GM23248 (cell line): ENCODE data around the gene ZFP57. TPM values are rescaled to one million over a fixed set of nuclear protein-coding genes. Genes with fewer than 3 reads are reported as not detected.

Experiments
- DNase-seq: peaks from one replicate; pipeline ENCODE4 v3.0.0-alpha.2; 2015
- H2AFZ ChIP-seq: fragments of 200-600 bp; sonication (generic); 2 replicates; pipeline ENCODE4 v1.6.1; 2016; ENCODE audit warnings: antibody characterized with exemption
- H3F3A ChIP-seq: fragments of 200-600 bp; sonication (generic); 2 replicates; pipeline ENCODE4 v1.6.1; 2016; ENCODE audit warnings: mild to moderate bottlenecking, antibody characterized with exemption, mixed run types; ENCODE audit not compliant: insufficient read depth
- H3K27ac ChIP-seq: fragments of 200-600 bp; sonication (generic); 2 replicates; pipeline ENCODE4 v1.5.1; 2016; ENCODE audit warnings: mild to moderate bottlenecking
- H3K27me3 ChIP-seq: fragments of 200-600 bp; sonication (generic); replicated peaks from 2 replicates; pipeline ENCODE4 v1.6.1; 2016; ENCODE audit warnings: mild to moderate bottlenecking; ENCODE audit not compliant: insufficient read depth
- H3K36me3 ChIP-seq: fragments of 200-600 bp; sonication (generic); 2 replicates; pipeline ENCODE4 v1.6.1; 2016; ENCODE audit warnings: low read depth, mild to moderate bottlenecking
- H3K4me1 ChIP-seq: fragments of 200-600 bp; sonication (generic); 2 replicates; pipeline ENCODE4 v1.6.1; 2016; ENCODE audit warnings: mild to moderate bottlenecking; ENCODE audit not compliant: insufficient read depth
- H3K4me2 ChIP-seq: fragments of 200-600 bp; sonication (generic); one replicate; pipeline ENCODE4 v1.6.1; 2016; ENCODE audit warnings: mild to moderate bottlenecking; ENCODE audit not compliant: unreplicated experiment
- H3K4me3 ChIP-seq: fragments of 200-600 bp; sonication (generic); 2 replicates; pipeline ENCODE4 v1.5.1; 2016; ENCODE audit warnings: mild to moderate bottlenecking
- H3K79me2 ChIP-seq: fragments of 200-600 bp; sonication (generic); 2 replicates; pipeline ENCODE4 v1.6.1; 2016; ENCODE audit warnings: mild to moderate bottlenecking; ENCODE audit not compliant: insufficient read depth
- H3K9ac ChIP-seq: fragments of 200-600 bp; sonication (generic); 2 replicates; pipeline ENCODE4 v1.6.1; 2016; ENCODE audit warnings: mild to moderate bottlenecking
- H3K9me2 ChIP-seq: fragments of 200-600 bp; sonication (generic); 2 replicates; pipeline ENCODE4 v1.6.1; 2016; ENCODE audit warnings: mixed run types, mild to moderate bottlenecking, moderate library complexity; ENCODE audit not compliant: insufficient read depth
- H3K9me3 ChIP-seq: fragments of 200-600 bp; sonication (generic); one replicate; pipeline ENCODE4 v1.6.1; 2017; ENCODE audit warnings: low read depth
- H4K20me1 ChIP-seq: fragments of 200-600 bp; sonication (generic); 2 replicates; pipeline ENCODE4 v1.6.0; 2016; ENCODE audit not compliant: insufficient read depth
- EZH2 ChIP-seq: fragments of 200-600 bp; sonication (generic); IDR thresholded peaks from 2 replicates; pipeline ENCODE4 v1.6.1; 2018; ENCODE audit warnings: antibody characterized with exemption, mild to moderate bottlenecking; ENCODE audit not compliant: insufficient read depth, poor library complexity, severe bottlenecking
- EZH2phosphoT487 ChIP-seq: fragments of 200-600 bp; sonication (generic); IDR thresholded peaks from 2 replicates; pipeline ENCODE4 v1.6.1; 2018; ENCODE audit warnings: antibody characterized with exemption, moderate library complexity, mild to moderate bottlenecking, low read depth; ENCODE audit not compliant: insufficient read depth
- whole genome bisulfite sequencing, 2 experiments: methylation state at CpG; one replicate each; pipeline ENCODE4 v1.1.6; 2015 to 2017; ENCODE audit warnings: low lambda C conversion rate in 2 of 2, low coverage in 1 of 2; ENCODE audit errors: missing lambda C conversion rate in 2 of 2; 5-methylcytosine and 5-hydroxymethylcytosine counted together
- in situ Hi-C: fragments of 300-500 bp; cut with MboI; formaldehyde crosslinking; loops from 2 replicates; pipeline ENCODE4 v1.15.0; 2020
- polyA plus RNA-seq: library from polyadenylated mRNA; unstranded; fragments of >200 nt; fragmentation: Nextera tagmentation; extraction: Ambion mirVana; gene quantifications from 2 replicates; pipeline ENCODE4 v1.2.1, GENCODE V29; 2016
- total RNA-seq: library from RNA; depleted of rRNA; stranded (reverse); fragments of >200 nt; shearing (Covaris generic); gene quantifications from 2 replicates; pipeline ENCODE4 v1.2.3, GENCODE V29; 2014

Gene ZFP57
- total and polyA plus RNA-seq, 2 experiments from 2014 or later = not detected

DNA sequence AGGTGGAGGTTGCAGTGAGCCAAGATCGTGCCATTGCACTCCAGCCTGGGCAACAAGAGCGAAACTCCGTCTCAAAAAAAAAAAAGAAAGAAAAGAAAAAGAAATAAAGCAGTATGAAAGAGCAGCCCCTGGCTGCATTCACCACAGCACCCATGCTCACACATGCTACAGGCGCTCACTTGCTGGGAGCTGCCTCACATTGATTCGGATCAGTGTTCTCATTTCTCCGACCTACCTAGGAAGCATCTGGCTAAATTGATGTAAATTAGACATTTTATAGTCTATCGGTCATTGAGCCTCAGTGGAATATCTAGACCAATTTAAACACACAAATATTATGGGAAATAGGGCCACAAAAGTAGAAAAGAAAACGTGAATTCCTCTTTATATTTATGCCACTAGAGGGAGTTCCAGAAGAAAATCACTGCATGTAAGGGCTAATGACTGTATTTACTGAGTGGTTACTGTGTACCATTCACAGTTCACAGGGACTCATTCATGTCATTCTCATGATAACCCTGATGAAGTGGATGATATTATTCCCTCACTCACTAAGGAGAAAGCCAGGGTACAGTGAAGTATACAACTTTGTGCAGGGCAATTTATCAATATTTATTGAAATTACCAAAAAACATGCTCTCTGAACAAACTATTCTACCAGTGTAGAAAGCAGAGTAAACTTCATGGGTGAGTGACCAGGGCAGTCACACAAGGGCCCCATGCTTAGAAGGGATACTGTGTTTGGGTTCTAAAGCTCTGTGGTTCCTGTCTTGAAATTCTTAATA is 29.3 kb downstream of the ZFP57 start:
- H3K4me2 ChIP-seq = no peak overlapping the region
- H3K4me1 ChIP-seq = no peaks in the 10 kb centered on the region
- H3K9me3 ChIP-seq = no peaks in the 10 kb centered on the region
- in situ Hi-C loops = no loop called here
- TF ChIP-seq EZH2phosphoT487 (no peak), EZH2 (no peak)
- DNase-seq = peak; percentile 60
- WGBS, 2 experiments = 48 to 54% methylated on average over 8 of the region's 8 CpGs
- no peaks in the 10 kb centered on the region for H3K9me2 ChIP-seq
- no peaks in the 10 kb centered on the region for H3K36me3 ChIP-seq
- no peaks in the 10 kb centered on the region for H3F3A ChIP-seq
- no peak overlapping the region for H2AFZ ChIP-seq
- H3K27me3 ChIP-seq = no peaks in the 10 kb centered on the region; the same call in 1 of the 2 replicates
- H3K79me2 ChIP-seq = no peaks in the 10 kb centered on the region
- no peak overlapping the region for H3K4me3 ChIP-seq
- H3K27ac ChIP-seq = no peak overlapping the region
- H4K20me1 ChIP-seq = no peaks in the 10 kb centered on the region
- no peak overlapping the region for H3K9ac ChIP-seq

DNA sequence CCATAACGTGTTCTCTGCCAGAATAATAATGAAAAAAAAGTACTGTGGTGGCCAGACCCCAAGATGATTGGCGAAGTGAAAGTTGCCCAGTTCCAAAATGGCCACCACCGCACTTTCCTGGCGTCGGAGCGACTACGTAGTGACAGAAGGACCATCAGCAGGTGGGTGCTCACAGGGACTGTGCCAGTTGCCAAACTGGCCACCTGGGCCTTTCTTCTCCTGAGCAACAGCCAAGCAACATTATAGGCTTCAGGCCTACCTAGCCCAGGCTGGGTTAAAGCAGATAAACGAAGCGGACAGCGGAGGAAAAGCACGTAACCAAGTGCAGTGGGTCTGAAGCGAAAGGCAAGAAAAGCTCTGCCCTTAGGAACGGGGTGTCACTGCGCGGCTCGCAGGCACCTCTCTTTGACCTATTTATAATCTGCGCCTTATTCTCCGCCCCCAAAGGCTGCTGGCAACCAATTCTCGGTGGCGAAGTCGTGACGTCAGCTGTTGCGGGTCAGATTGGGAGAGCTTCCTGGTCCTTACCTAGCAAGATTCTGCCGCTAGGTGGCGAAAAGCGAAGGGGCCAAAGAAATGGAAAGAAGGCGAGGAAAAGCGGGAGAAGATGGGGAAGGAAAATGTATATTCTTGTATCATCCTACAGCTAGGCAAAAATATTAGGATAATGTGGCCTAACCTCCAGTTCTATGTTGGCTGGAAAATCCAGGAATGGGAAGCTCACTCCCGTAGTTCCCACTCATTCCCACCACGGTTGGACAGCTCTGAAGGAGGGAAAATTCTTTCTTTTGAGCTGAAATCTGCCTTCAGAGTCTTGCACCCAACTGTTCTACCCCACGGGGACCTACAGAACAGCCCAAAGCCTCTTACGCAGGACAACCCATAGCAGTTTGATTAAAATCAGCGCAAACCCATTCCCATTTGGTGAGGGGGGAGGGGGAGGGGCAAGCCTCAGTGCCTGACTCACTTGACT is 31.0 kb downstream of the ZFP57 start:
- Histone ChIP-seq H2AFZ (peak overlapping the region; percentile 97), H3K4me2 (peak overlapping the region; percentile 78), H3K9ac (peak overlapping the region; percentile 73), H3K79me2 (no peaks in the 10 kb centered on the region), H3K27me3 (no peaks in the 10 kb centered on the region; the same call in 1 of the 2 replicates), H3K4me1 (no peaks in the 10 kb centered on the region), H3F3A (no peaks in the 10 kb centered on the region), H4K20me1 (no peaks in the 10 kb centered on the region), H3K9me2 (no peaks in the 10 kb centered on the region), H3K27ac (peak overlapping the region; percentile 59), H3K9me3 (no peaks in the 10 kb centered on the region), H3K36me3 (no peaks in the 10 kb centered on the region), H3K4me3 (peak overlapping the region; percentile 70)
- TF ChIP-seq EZH2 = no peak
- TF ChIP-seq EZH2phosphoT487 = no peak
- WGBS, 2 experiments = 3% methylated on average over 33 of the region's 33 CpGs
- peak; percentile 98 for DNase-seq
- in situ Hi-C loops = no loop called here

GRCh38 chr6:29647927-29648642 is 32.9 kb downstream of the ZFP57 start:
- Histone ChIP-seq H3K4me3 (no peak overlapping the region), H3K9ac (no peak overlapping the region), H3K79me2 (no peaks in the 10 kb centered on the region), H4K20me1 (no peaks in the 10 kb centered on the region), H3K36me3 (no peaks in the 10 kb centered on the region), H3K27me3 (no peaks in the 10 kb centered on the region), H3K27ac (no peak overlapping the region), H3K9me2 (no peaks in the 10 kb centered on the region), H3K9me3 (no peaks in the 10 kb centered on the region), H3F3A (no peaks in the 10 kb centered on the region), H3K4me1 (no peaks in the 10 kb centered on the region), H2AFZ (no peak overlapping the region), H3K4me2 (no peak overlapping the region)
- DNase-seq = peak; percentile 73
- no peak for TF ChIP-seq EZH2phosphoT487
- TF ChIP-seq EZH2 = no peak
- WGBS, 2 experiments = 83 to 85% methylated on average over 22 to 23 of the region's 23 CpGs
- in situ Hi-C loops = no loop called here
